Retinal pigment epithelial cell (primary cell): Measurements from ENCODE around the gene MPST.

ENCODE experiments used
- DNase-seq: peaks from one replicate; pipeline ENCODE4 v3.0.0-alpha.2; 2010; ENCODE audit warnings: low read depth
- H3K4me3 ChIP-seq: 2 replicates; pipeline ENCODE4 v1.5.1; 2011; ENCODE audit warnings: mild to moderate bottlenecking, low read length, control low read depth, moderate library complexity
- TF ChIP-seq, protein P1 (sequence below): conservative IDR thresholded peaks from 2 replicates; pipeline ENCODE4 v1.5.1; 2011; ENCODE audit warnings: low read depth, low read length, control low read depth, inconsistent platforms

MPST gene

DNA sequence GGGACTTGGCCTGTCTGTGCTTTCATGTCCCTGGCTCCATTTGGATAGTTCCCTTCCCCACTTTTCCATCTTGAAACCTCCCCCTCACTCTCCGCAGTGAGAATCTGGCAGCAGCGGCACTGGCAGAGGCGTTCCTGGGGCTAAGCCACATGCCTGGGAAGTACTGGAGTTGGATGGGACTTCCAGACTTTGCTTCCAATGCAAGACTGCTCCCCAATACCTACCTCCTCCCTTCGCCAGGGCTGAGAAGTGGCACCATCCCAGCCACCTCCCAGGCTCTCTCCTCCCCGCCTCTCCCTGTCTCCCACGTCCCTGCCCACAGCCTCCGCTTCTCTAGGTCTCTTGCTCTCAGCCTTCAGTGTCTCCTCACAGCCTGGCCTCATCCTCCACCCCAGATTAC is 16.9 kb upstream of the MPST start:
- TF ChIP-seq, protein P1, sequence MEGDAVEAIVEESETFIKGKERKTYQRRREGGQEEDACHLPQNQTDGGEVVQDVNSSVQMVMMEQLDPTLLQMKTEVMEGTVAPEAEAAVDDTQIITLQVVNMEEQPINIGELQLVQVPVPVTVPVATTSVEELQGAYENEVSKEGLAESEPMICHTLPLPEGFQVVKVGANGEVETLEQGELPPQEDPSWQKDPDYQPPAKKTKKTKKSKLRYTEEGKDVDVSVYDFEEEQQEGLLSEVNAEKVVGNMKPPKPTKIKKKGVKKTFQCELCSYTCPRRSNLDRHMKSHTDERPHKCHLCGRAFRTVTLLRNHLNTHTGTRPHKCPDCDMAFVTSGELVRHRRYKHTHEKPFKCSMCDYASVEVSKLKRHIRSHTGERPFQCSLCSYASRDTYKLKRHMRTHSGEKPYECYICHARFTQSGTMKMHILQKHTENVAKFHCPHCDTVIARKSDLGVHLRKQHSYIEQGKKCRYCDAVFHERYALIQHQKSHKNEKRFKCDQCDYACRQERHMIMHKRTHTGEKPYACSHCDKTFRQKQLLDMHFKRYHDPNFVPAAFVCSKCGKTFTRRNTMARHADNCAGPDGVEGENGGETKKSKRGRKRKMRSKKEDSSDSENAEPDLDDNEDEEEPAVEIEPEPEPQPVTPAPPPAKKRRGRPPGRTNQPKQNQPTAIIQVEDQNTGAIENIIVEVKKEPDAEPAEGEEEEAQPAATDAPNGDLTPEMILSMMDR, result no peak
- H3K4me3 ChIP-seq, result no peak overlapping the region
- DNase-seq, result no peak

DNA sequence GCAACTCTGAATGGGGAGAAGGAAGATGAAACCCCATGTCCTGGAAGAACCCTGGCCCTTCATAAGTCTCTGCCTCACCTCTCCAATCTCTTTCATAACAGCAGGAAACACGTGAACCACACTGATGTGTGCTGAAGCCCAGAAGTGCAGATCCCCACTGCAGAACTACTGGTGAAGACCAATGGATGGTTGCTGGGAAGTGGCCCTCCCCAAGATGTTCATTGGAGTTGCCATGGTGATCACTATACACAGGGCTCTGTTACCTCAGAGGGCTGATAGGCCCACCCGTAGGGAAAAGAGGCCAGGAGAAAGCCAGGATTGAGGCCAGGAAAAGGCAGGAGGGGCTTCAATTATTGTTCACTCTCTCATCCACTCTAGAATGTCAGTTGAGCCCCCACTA is 11.9 kb upstream of the MPST start:
- TF ChIP-seq, protein P1, result no peak
- H3K4me3 ChIP-seq, result no peak overlapping the region
- no peak for DNase-seq

DNA sequence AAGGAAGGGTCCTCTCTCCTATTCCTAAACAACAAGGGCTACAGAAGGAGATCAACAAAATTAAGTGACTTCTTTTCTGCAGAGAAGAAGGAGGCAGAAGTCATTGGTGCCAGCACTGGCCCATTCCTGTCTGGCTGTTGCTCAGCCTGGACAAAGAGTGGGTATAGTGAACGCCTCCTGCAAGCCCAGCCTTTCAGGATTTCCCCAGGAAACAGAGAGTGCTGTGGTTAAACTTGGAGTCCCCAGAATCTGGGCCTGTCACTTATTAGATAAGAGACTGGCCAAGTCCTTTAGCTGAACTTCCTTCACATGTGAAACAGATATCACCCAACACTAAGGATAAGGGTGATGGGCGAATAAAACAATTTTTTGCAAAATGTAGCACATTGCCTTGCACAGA is 11.2 kb upstream of the MPST start:
- TF ChIP-seq, protein P1, result no peak
- DNase-seq, result no peak
- no peak overlapping the region for H3K4me3 ChIP-seq

DNA sequence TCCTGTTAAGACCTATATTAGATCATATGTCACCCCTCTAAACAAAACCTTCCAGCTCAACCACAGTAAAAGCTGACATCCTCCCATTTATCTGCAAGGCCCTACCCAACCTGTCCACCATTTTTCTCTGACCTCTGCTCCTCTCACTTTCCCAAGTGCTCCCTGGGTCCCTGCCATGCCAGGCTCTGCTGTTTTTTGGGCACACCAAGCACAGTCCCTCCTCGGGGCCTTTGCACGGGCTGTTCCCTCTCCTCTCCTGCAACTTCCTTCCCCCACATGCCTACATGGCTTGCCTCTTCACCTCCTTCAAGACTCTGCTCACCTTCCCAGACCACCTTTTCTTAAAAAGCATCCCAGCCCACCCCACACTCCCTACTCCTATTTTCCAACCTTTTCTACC is 10.1 kb upstream of the MPST start:
- TF ChIP-seq, protein P1, result no peak
- H3K4me3 ChIP-seq, result no peak overlapping the region
- DNase-seq, result no peak

DNA sequence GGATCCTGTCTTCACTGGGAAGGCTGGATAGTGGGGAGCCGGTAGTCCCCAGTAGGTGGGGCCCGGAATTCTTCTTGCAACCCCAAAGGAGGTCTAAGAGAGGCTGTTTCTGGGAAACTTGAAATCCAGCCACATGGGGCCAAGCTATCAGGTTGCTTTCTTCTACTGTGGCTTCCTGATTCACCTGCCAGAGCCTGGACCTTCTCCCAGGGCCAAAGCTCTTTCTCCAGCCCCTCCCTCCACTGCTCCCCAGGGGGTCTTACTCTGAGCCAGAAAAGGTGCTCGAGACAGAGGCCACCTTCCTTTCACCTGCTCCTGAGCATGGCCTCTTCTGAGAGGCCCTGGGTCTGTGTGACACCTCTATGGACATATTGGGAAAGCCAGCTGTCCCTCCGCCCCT is 9.4 kb upstream of the MPST start:
- TF ChIP-seq, protein P1, result no peak
- no peak overlapping the region for H3K4me3 ChIP-seq
- DNase-seq, result no peak

DNA sequence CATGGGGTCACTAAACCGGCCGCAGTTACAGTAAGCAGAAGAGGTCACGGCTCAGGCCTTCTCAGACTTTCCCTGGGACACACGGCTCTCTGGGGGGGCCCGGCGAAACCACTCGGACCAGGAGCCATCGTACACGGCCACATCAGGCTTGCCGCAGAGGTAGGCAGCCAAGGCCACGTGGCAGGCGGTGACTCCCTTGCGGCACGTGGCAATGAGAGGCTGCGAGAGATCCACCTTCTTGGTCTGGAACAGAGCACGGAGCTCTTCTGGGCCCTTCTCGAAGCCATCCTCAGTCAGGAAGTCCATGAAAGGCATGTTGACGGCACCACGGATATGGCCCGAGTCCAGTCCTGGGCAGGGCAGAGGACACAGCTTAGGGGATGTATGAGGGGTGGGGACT is 8.6 kb upstream of the MPST start:
- no peak overlapping the region for H3K4me3 ChIP-seq
- TF ChIP-seq, protein P1, result no peak
- no peak for DNase-seq

DNA sequence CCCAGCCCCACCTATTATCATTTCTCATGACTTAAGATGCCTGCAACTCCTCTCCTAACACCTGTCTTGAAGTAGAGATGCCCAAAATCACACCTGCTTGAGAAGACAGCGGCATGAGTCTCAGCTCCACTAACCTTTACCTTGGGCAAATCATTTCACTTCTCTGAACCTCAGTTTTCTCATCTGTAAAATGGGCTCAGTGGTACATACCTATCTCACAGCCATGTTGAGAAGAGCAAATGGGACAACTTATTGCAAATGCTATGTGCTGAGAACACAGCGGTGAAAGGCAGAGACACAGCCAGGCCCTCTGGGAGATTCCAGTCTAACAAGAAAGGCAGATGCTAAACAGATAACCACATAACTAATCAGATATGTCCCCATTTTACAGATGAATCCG is 8.1 kb upstream of the MPST start:
- H3K4me3 ChIP-seq, result no peak overlapping the region
- TF ChIP-seq, protein P1, result no peak
- no peak for DNase-seq
